NCI-H69 (cell line): ENCODE data around the gene ZNF532.
"Not testable (repeated sequence)": the region's sequence is repeated elsewhere in the genome, so short reads cannot be mapped to it uniquely, and the experiment has no call there.

Source experiments
- DNase-seq: peaks from one replicate; lab custom pipeline; 2025; lab: John Stamatoyannopoulos, UW

ZNF532 gene

DNA sequence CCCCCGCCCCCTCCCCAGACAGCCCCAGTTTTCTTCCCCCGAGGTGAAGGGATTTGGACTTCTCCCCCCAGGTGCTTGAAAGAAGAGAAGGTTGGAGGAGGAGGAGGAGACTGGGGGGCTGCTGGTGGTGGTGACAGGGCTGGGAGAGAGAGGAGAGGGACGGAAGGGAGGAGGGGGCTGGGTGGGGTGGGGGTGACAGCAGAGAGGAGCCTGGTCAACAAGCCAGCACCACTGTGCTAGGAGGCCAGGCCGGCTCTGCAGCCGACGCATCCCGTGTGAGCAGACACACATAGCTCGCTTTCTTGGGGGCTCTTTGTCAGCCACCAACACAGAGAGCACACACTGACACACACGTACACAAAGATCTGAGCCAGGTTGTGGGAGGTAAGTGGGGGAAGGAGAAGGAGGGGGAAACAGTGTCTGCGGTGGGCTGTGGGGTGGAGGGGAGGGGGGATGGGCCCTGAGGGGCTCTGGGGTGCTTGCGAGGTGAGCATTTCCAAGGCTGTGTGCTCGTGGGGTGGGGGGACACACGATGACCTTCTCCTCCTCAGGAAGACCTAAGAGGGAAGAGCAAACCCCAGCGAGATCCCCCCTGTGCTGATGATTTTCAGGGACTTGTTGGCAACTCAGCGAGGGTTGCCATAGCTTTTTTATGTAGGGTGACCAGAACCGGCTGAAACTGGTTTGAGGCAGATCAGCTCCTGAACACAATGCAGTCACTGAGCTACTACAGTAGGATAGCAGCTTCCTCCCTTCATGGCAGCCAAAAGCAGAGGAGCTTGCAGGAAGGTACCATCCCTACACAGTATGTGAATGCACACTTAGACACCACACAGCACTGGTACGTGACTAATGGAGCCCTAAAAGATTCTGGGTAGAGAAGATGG, at the start of gene ZNF532:
Gene ZNF532, plus strand, starts transcription at position 732 of the 887 bp plus-strand sequence. CDS start 53,411 bp downstream, outside the sequence.
- peak; percentile 93 for DNase-seq

GRCh38 chr18:58819051-58819450, 45.6 kb upstream of the ZNF532 start:
- no peak for DNase-seq

DNA sequence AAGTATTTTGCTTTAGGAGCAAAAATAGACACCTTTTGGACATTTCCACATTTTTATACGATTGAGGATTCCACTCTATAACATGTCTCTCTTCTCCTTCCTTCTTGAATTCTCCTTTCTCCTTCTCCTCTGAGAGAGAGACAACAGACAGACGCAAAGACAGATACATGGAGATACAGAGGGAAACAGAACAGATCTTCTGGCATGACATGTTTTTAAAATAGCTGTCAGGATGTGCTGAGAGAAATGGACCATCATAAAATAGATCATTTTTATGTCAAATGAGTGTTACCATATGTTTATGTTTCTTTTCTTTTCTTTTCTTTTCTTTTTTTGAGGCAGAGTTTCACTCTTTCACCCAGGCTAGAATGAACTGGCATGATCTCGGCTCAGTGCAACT, 44.4 kb upstream of the ZNF532 start:
- no peak for DNase-seq

DNA sequence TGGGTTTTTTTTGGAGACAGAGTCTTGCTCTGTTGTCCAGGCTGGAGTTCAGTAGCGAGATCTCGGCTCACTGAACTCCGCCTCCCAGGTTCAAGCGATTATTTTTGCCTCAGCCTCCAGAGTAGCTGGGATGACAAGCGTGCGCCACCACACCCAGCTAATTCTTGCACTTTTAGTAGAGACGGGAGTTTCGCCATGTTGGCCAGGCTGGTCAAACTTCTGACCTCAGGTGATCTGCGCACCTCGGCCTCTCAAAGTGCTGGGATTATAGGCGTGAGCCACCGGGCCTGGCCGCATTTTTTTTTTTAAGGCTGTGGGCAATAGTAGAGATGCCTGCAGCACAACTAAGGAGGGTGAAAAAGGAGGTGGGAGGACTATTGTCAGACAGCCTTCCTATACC, 41.7 kb upstream of the ZNF532 start:
- no peak for DNase-seq

GRCh38 chr18:58823412-58823811, 41.3 kb upstream of the ZNF532 start:
- no peak for DNase-seq

DNA sequence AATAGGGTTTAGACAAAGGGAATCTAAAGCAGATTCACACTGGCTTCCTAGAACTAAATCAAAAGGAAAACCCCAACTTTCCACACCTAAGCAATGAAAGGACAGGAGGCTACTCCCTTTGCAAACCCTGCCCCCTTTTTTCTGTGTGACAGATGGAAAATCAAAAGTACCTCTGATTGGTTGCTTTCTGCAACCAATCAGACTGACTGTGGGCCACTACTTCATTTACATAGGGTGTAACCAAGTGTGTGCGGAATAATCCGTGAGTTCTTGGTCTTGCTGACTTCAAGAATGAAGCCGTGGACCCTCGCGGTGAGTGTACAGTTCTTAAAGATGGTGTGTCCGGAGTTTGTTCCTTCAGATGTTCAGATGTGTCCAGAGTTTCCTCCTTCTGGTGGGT, 37.8 kb upstream of the ZNF532 start:
- not testable (repeated sequence) for DNase-seq

DNA sequence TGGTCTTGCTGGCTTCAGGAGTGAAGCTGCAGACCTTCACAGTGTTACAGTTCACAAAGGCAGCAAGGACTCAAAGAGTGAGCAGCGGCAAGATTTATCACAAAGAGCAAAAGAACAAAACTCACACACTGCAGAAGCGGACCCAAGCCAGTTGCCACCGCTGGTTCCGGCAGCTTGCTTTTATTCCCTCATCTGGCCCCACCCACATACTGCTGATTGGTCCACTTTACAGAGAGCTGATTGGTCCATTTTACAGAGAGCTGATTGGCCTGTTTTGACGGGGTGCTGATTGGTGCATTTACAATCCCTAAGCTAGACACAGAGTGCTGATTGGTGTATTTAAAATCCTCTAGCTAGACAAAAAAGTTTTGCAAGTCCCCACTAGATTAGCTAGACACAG, 37.2 kb upstream of the ZNF532 start:
- no peak for DNase-seq

GRCh38 chr18:58827886-58828285, 36.8 kb upstream of the ZNF532 start:
- DNase-seq = no peak

- DNase-seq = no peak
These were observed 36.1 kb upstream of the ZNF532 start for GRCh38 chr18:58828399-58829121.

- no peak for DNase-seq
These were observed 35.4 kb upstream of the ZNF532 start for GRCh38 chr18:58829263-58829662.

GRCh38 chr18:58829886-58830285, 34.8 kb upstream of the ZNF532 start:
- not testable (repeated sequence) for DNase-seq

- no peak for DNase-seq
These were observed 33.1 kb upstream of the ZNF532 start for GRCh38 chr18:58831606-58832005.

DNA sequence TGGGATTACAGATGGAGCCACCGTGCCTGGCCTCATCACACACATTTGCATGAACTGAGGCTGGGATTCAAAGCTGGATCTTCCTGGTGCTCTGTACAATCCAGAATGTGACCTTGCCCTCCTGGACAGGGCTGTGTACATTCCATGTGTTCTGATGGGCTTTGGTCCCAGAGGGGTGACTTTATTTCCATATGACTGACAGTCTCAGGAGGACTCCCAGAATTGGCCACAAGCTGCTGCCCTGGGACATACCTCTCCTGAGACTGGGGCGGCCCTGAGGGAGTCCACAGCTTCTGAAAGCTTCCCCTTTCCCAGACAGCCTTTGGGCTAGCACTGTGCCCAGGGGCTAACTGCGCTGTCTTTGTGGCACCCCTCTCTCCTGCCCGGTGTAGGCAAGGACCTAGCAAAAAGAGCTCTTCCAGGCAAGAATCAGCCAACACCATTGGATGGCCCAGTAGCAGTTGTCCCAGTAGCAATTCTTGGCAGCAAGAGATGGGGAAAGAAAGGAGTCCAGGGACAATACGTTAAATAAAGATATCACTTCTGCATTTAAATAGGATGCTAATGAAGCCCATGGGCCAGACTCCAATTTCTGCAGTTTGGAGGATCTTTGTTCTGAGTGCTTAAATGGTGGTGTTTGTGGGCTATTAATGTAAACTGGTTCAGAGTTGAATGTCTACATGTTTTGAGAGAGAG, 26.4 kb upstream of the ZNF532 start:
- DNase-seq = no peak

DNA sequence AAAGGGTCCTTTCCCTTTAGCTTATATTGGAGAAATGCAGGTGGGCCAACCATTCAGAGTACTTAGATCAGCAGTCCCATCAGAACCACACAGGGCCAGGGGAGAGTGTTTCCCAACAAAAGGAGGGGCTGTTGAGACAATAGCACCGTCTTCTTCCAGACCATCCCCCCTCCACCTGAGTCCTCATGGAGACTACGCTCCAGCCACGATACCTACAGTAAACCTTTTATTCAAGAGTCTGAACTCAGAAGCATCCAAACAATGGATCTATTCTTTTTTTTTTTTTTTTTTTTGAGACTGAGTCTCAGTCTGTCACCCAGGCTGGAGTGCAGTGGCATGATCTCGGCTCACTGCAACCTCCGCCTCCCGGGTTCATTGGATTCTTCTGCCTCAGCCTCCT, 25.7 kb upstream of the ZNF532 start:
- DNase-seq = no peak

DNA sequence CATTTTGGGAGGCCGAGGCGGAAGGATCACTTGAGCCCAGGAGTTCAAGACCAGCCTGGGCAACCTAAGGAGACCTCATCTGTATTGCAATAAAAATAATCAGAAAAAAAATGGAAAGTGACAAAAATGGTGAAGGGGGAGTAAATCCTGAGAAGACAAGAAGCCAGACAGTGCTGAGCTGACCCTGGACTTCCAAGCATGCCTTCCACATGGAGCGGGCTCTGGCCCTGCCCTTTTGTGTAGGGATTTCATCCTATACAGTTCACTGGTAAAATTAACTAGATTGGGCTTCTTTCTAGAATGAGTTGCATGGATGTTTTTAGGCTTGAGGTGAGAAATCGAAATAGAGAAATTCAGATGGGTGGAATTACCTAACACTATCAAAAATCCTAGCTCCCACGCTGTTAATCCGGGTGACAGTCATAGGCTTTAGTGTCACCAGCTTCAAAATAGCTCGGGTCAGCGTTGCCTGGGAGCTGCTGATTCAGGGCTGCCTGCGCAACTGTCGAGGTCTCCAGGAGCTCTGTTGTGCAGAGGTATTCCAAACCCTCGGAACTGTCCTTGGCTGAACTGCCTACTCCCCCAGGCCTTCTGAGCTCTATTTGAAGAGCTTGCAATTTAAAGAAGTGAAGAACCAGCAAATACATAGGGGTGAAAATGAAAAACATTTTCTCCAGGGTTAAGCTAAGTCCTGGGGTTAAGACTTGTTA, 21.5 kb upstream of the ZNF532 start:
- DNase-seq = peak; percentile 95

- DNase-seq = peak; percentile 97
These were observed 21.0 kb upstream of the ZNF532 start for GRCh38 chr18:58843688-58844035.

- no peak for DNase-seq
These were observed 19.8 kb upstream of the ZNF532 start for GRCh38 chr18:58844871-58845270.

DNA sequence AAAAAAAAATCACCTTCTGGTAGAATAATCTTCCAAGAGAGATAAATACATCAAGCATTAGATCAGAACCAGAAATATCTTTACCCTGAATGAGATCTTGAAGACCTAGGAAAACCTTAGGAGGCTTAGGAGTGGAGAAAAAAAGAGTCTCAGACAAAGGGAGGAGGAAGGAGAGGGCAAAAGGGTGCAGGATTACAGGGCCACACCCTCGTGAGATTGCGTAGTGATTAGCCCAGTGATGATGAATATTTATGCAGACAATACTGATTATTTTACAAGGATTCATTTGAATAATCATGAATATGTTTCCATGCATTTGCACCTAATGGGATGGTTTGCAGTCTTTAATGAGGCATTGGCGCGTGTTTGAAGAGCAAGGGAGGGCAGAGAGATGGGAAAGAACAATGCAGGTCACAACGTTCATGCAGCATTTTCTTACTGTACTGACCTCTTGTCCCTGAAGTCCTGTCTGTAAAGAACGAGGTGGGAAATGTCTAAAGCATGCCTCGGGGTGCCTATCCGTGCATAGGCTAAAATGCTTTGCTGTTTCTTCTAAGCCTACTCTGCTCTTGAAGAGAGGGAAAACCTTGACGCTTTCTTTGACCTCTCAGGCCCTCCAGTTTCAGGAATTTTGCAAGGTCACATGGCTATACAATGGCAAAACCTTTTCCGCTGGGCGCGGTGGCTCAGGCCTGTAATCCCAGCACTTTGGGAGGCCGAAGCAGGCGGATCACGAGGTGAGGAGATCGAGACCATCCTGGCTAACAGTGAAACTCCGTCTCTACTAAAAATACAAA, 18.6 kb upstream of the ZNF532 start:
- DNase-seq = no peak

DNA sequence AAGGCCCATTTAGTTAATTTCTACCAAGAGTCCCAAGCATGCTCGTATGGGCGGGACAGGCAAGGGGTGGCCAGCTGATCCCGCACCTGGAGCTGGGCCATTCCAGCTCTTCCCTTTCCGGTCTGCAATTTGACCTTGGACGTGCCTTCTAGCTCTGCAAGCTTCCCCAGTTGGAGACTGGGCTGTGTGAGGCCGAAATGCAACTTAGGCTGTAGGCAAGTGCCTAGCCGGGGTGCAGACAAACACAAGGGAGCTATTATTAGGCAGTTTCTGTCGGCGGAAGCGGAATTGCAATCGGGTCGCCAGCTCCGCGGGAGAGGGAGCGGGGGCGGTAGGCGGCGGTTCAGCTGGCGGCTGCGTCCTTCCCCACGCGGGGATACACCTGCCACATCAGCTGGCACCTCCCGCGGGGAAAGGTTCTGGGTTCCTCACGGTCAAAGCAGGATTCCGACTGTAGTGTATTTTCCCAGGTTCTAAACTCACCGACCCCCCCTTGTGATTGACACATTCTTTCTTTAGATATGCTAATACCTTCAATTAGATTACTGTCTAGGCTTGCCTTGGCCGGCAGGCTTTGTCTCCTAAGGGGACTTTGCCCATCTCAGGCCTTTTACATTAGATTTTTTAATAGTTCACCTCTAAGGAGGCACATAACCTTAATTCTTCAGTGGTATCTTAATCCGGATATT, 17.1 kb upstream of the ZNF532 start:
- peak; percentile 73 for DNase-seq

DNA sequence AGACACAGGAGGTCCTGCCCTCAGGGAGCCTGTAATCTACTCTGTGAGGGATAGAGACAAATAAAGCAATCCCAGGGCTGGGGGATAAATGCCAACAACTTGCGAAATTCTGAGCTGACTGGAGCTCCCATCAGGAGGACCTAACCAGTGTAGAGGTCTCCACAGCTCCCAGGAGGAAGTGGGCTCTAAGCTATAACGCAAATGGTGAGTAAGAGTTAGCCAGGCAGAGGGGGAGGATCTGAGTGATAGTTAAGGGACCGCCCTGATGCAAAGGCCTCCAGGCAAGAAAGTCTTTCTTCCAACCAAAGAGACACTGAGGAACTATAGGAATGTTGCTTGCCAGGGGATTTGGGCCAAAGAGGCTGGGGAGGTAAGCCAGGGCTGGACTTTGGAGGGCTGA, 16.0 kb upstream of the ZNF532 start:
- no peak for DNase-seq
